Nephron (organoid): ENCODE results near the gene RELN.

ENCODE experiments used
- H3K27ac Mint-ChIP-seq, 3 experiments: 2 replicates each; pipeline ENCODE4 v1.8.0; 2020; ENCODE audit warnings: mixed read lengths in 3 of 3, mild to moderate bottlenecking in 2 of 3, moderate library complexity in 1 of 3
- H3K27me3 Mint-ChIP-seq: 2 replicates; pipeline ENCODE4 v1.8.0; 2021; ENCODE audit warnings: low read depth, mild to moderate bottlenecking, moderate library complexity, mixed read lengths
- H3K36me3 Mint-ChIP-seq: 2 replicates; pipeline ENCODE4 v1.8.0; 2020; ENCODE audit warnings: low read depth, mixed read lengths
- H3K4me1 Mint-ChIP-seq: 2 replicates; pipeline ENCODE4 v1.8.0; 2020; ENCODE audit warnings: mixed read lengths
- H3K4me3 Mint-ChIP-seq, 3 experiments: 2 replicates each; pipeline ENCODE4 v1.8.0; 2020; ENCODE audit warnings: mild to moderate bottlenecking in 3 of 3, mixed read lengths in 3 of 3, moderate library complexity in 2 of 3
- H3K9me3 Mint-ChIP-seq: 2 replicates; pipeline ENCODE4 v1.8.0; 2020; ENCODE audit warnings: mixed read lengths
- TF ChIP-seq, protein P1 (sequence below), 3 experiments: fragments of 200-600 bp; sonication (generic); IDR thresholded peaks; one replicate each; pipeline ENCODE4 v1.5.0; 2021; ENCODE audit warnings: antibody characterized with exemption in 3 of 3; ENCODE audit not compliant: unreplicated experiment in 3 of 3

RELN gene

DNA sequence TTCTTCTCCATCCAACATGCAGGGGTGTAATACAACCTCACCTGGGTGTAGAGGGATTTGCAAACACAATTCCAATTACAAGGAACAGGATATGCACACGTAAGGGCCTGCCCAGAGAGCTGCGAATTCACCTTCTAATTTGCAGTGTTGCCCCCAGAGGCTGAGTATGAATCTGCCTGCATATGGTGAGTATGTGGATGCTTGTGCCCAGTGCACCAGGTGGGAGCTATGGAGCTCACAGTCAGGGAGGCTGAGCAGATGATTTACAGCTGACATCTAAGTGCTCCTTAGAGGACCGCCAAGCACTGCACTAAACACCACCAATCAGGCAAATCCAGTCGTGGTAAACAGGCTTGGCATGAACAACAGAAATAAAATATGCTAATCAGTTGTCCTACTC, 132.0 kb downstream of the RELN start:
- no peaks in the 10 kb centered on the region for H3K4me1 Mint-ChIP-seq
- H3K4me3 Mint-ChIP-seq, result no peak overlapping the region
- H3K27me3 Mint-ChIP-seq, result peaks cover 4% of the 10 kb centered on the region
- H3K27ac Mint-ChIP-seq, result no peak overlapping the region
- no peaks in the 10 kb centered on the region for H3K36me3 Mint-ChIP-seq
- TF ChIP-seq, protein P1, sequence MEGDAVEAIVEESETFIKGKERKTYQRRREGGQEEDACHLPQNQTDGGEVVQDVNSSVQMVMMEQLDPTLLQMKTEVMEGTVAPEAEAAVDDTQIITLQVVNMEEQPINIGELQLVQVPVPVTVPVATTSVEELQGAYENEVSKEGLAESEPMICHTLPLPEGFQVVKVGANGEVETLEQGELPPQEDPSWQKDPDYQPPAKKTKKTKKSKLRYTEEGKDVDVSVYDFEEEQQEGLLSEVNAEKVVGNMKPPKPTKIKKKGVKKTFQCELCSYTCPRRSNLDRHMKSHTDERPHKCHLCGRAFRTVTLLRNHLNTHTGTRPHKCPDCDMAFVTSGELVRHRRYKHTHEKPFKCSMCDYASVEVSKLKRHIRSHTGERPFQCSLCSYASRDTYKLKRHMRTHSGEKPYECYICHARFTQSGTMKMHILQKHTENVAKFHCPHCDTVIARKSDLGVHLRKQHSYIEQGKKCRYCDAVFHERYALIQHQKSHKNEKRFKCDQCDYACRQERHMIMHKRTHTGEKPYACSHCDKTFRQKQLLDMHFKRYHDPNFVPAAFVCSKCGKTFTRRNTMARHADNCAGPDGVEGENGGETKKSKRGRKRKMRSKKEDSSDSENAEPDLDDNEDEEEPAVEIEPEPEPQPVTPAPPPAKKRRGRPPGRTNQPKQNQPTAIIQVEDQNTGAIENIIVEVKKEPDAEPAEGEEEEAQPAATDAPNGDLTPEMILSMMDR (IDR thresholded peaks at IDR 0.05; ENCODE audit: unreplicated experiment in 3 of 3), result no peak
- H3K9me3 Mint-ChIP-seq, result no peaks in the 10 kb centered on the region

DNA sequence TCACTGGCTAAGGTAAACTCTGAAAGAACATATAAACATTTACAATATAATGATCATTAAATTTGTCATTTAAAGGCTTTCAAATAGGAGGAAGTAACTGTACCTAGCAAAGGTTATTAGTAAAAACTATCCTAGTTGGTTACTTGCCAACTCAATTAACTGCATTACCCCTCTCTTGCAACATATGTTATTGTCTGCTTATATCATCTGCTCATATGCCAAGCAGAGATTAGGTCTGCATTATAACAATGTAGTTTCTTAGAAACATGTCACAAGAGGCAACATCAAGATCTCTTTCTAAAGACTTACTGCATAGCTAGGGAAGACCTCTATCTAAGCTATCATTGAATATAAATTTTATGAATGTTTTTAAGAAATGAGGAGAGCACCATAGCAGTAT, 132.5 kb downstream of the RELN start:
- no peaks in the 10 kb centered on the region for H3K4me1 Mint-ChIP-seq
- no peak overlapping the region for H3K4me3 Mint-ChIP-seq
- no peak overlapping the region for H3K27ac Mint-ChIP-seq

DNA sequence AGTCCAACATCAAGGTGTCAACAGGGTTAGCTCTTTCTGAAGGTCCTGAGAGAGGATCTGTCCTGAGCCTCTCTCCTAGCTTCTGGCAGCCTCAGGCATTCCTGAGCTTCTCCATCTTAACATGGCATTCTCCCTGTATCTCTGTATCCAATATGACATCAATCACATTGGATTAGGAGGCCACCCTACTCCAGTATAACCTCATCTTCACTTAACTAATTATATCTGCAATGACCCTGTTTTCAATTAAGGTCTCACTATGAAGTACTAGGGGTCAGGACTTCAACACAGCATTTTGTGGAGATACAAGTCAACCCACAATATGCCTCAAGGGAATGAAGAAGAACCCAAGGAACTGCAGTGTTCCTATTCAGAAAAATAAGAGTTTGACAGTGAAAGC, 133.8 kb downstream of the RELN start:
- Mint-ChIP-seq H3K9me3 (no peaks in the 10 kb centered on the region), H3K4me1 (no peaks in the 10 kb centered on the region), H3K27ac (no peak overlapping the region)

More for the DNA sequence above, 132.5 kb downstream of the RELN start:
- Mint-ChIP-seq H3K36me3 (no peaks in the 10 kb centered on the region), H3K27me3 (peaks cover 4% of the 10 kb centered on the region), H3K9me3 (no peaks in the 10 kb centered on the region)
- TF ChIP-seq, protein P1 (IDR thresholded peaks at IDR 0.05; ENCODE audit: unreplicated experiment in 3 of 3), result no peak

DNA sequence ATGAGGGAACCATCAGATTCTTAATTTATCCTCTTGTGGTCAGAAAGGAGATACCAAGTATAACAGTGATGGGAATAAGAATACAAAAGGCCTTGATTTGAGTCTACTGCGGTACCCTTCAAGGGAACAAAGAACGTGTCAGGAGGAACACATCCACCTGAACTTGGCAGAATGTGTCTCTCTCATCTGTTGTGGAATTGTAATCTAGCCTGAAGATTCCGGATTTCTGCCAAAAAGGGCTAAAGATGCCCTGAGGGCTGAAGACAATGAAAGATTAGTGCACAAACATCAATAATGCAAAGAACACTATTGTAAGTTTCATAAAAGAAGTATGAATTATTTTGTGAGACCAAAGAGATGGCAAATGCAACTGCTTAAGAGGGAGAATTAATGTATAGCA, 134.8 kb downstream of the RELN start:
- Mint-ChIP-seq H3K9me3 (no peaks in the 10 kb centered on the region), H3K27me3 (peaks cover 4% of the 10 kb centered on the region), H3K36me3 (no peaks in the 10 kb centered on the region), H3K4me1 (no peaks in the 10 kb centered on the region), H3K4me3 (no peak overlapping the region), H3K27ac (no peak overlapping the region)
- TF ChIP-seq, protein P1 (IDR thresholded peaks at IDR 0.05; ENCODE audit: unreplicated experiment in 3 of 3), result no peak

More for the DNA sequence above, 133.8 kb downstream of the RELN start:
- Mint-ChIP-seq H3K36me3 (no peaks in the 10 kb centered on the region), H3K4me3 (no peak overlapping the region), H3K27me3 (peaks cover 4% of the 10 kb centered on the region)
- TF ChIP-seq, protein P1 (IDR thresholded peaks at IDR 0.05; ENCODE audit: unreplicated experiment in 3 of 3), result no peak

DNA sequence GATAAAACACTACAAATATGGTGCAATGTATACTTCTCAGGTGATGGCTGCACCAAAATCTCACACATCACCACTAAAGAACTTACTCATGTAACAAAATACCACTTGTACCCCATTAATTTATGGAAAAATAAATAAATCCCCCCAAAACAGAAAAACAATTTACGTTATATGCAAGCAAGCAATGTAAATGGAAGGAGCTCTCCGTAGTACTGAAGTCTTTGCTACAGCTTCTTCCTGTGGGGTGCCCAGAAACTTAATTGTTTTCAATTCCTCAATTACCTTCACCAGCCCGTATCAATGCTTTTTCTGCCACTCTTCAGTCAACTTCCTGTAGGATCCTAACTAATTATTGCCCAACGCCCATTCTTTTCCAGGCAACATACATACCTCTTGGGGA, 138.1 kb downstream of the RELN start:
- H3K27me3 Mint-ChIP-seq, result no peaks in the 10 kb centered on the region
- H3K4me3 Mint-ChIP-seq, result no peak overlapping the region
- no peaks in the 10 kb centered on the region for H3K36me3 Mint-ChIP-seq
- TF ChIP-seq, protein P1 (IDR thresholded peaks at IDR 0.05; ENCODE audit: unreplicated experiment in 3 of 3), result no peak
- no peak overlapping the region for H3K27ac Mint-ChIP-seq
- H3K9me3 Mint-ChIP-seq, result no peaks in the 10 kb centered on the region
- no peaks in the 10 kb centered on the region for H3K4me1 Mint-ChIP-seq

DNA sequence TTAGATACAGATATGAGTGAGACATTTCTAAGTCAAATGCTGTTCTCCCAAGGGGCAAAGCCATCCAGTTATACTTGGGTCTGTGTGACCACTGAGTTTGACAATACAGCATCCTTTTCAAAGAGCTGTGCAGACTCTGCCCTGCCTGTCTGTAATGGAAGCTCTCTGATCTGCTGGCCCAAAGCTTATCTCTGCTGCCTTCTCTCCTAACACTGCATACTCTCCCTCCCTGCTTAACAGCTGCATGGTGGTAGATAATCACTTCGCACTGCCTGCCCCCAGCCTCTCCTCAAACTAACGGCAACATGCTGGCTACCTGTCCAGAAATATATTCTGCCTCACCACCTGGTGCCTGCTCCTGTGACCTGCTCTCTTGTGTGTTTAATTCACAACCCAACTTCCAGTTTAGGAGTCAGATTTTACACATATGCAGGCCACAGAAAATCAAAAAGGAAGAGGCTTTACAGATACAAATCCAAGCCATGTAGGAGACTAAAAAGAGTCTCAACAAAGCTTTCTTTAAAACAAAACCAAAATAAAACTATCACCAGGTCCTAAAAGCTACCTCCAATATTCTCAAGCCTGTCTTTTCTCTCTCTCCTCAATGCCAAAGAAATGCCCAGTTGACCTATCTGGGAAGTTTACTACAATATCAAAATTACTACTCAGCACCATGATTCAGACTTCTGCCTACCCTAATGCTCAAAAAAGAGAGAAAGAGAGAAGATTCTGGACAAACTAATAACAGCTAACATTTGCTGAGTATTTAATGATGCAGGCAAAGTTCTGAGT, 145.6 kb downstream of the RELN start:
- TF ChIP-seq, protein P1 (IDR thresholded peaks at IDR 0.05; ENCODE audit: unreplicated experiment in 3 of 3), result no peak
- Mint-ChIP-seq H3K27ac (no peak overlapping the region), H3K9me3 (no peaks in the 10 kb centered on the region), H3K27me3 (no peaks in the 10 kb centered on the region), H3K4me1 (no peaks in the 10 kb centered on the region), H3K4me3 (no peak overlapping the region), H3K36me3 (no peaks in the 10 kb centered on the region)
